ENCODE measurements around the gene FOXI3. TPM values are rescaled to one million over a fixed set of nuclear protein-coding genes. Genes with fewer than 3 reads are reported as not detected.

Gene FOXI3
- total and polyA plus RNA-seq, 4 donors = not detected

- no peak for TF ChIP-seq REST (IDR thresholded peaks at IDR 0.05)
- TF ChIP-seq JUND (IDR thresholded peaks at IDR 0.05) = no peak
These were observed 9.0 kb downstream of the FOXI3 start (continued) for GRCh38 chr2:88443353-88443938.

GRCh38 chr2:88442473-88442872, 10.0 kb downstream of the FOXI3 start:
- H3K36me3 ChIP-seq (ENCODE audit: control insufficient read depth in 4 of 4, insufficient read depth in 3 of 4, low read depth in 1 of 4, low read length in 3 of 4) = no peaks in the 10 kb centered on the region
- peaks cover 0 to 4% (median 0%) of the 10 kb centered on the region in 4 donors for H3K27me3 ChIP-seq (ENCODE audit: control insufficient read depth in 4 of 4, insufficient read depth in 4 of 4, low read length in 3 of 4)
- DNase-seq (ENCODE audit: low spot score) = no peak
- WGBS = 84% methylated on average over 4 of the region's 4 CpGs
- H3K4me1 ChIP-seq (ENCODE audit: control insufficient read depth in 4 of 4, insufficient read depth in 4 of 4, low read length in 3 of 4) = no peaks in the 10 kb centered on the region
- TF ChIP-seq TAF1 (conservative IDR thresholded peaks at IDR 0.05) (no peak), FOXA1 (IDR thresholded peaks at IDR 0.05) (no peak), FOXA2 (IDR thresholded peaks at IDR 0.05) (no peak), GABPA (IDR thresholded peaks at IDR 0.05 in 1 of 2, conservative IDR thresholded peaks at IDR 0.05 in 1 of 2) (no peak), EGR1 (IDR thresholded peaks at IDR 0.05; ENCODE audit: low read depth in 2 of 2) (no peak), NR2F2 (IDR thresholded peaks at IDR 0.05) (no peak), HNF4A (conservative IDR thresholded peaks at IDR 0.05) (no peak), ATF3 (IDR thresholded peaks at IDR 0.05) (no peak), RAD21 (IDR thresholded peaks at IDR 0.05) (no peak), RXRA (IDR thresholded peaks at IDR 0.05) (no peak), JUND (IDR thresholded peaks at IDR 0.05) (no peak)
- H3K4me3 ChIP-seq (ENCODE audit: low read depth in 1 of 3, low read length in 3 of 3) = no peak overlapping the region
- H3K9ac ChIP-seq (ENCODE audit: low read depth in 1 of 2, low read length in 2 of 2) = no peak overlapping the region
- H3K27ac ChIP-seq (ENCODE audit: low read depth in 1 of 2, low read length in 2 of 2) = no peak overlapping the region
- no peaks in the 10 kb centered on the region for H3K9me3 ChIP-seq (ENCODE audit: control insufficient read depth in 4 of 4, low read length in 3 of 4)

- no peak overlapping the region for H3K27ac ChIP-seq (ENCODE audit: low read depth in 1 of 2, low read length in 2 of 2)
- peaks cover 0 to 4% (median 0%) of the 10 kb centered on the region in 4 donors for H3K27me3 ChIP-seq (ENCODE audit: control insufficient read depth in 4 of 4, insufficient read depth in 4 of 4, low read length in 3 of 4)
- no peaks in the 10 kb centered on the region for H3K36me3 ChIP-seq (ENCODE audit: control insufficient read depth in 4 of 4, insufficient read depth in 3 of 4, low read depth in 1 of 4, low read length in 3 of 4)
- H3K9me3 ChIP-seq (ENCODE audit: control insufficient read depth in 4 of 4, low read length in 3 of 4) = no peaks in the 10 kb centered on the region
- DNase-seq (ENCODE audit: low spot score) = no peak
- no peak overlapping the region for H3K4me3 ChIP-seq (ENCODE audit: low read depth in 1 of 3, low read length in 3 of 3)
- 87% methylated on average over 5 of the region's 5 CpGs for WGBS
- H3K9ac ChIP-seq (ENCODE audit: low read depth in 1 of 2, low read length in 2 of 2) = no peak overlapping the region
- H3K4me1 ChIP-seq (ENCODE audit: control insufficient read depth in 4 of 4, insufficient read depth in 4 of 4, low read length in 3 of 4) = no peaks in the 10 kb centered on the region
- no peak for TF ChIP-seq HNF4A (conservative IDR thresholded peaks at IDR 0.05)
- no peak for TF ChIP-seq YY1 (IDR thresholded peaks at IDR 0.05)
- TF ChIP-seq CTCF (IDR thresholded peaks at IDR 0.05; ENCODE audit: low read depth, low read length, missing input control) = no peak
- TF ChIP-seq EGR1 (IDR thresholded peaks at IDR 0.05; ENCODE audit: low read depth in 2 of 2) = no peak
- TF ChIP-seq RXRA (IDR thresholded peaks at IDR 0.05) = no peak
- TF ChIP-seq RAD21 (IDR thresholded peaks at IDR 0.05) = no peak
- no peak for TF ChIP-seq TAF1 (conservative IDR thresholded peaks at IDR 0.05)
- TF ChIP-seq REST (IDR thresholded peaks at IDR 0.05) = no peak
- TF ChIP-seq FOXA2 (IDR thresholded peaks at IDR 0.05) = no peak
- no peak for TF ChIP-seq SP1 (IDR thresholded peaks at IDR 0.05)
- no peak for TF ChIP-seq NR2F2 (IDR thresholded peaks at IDR 0.05)
- no peak for TF ChIP-seq FOXA1 (IDR thresholded peaks at IDR 0.05)
- TF ChIP-seq ATF3 (IDR thresholded peaks at IDR 0.05) = no peak
- no peak for TF ChIP-seq ZBTB33 (IDR thresholded peaks at IDR 0.05)
- no peak for TF ChIP-seq JUND (IDR thresholded peaks at IDR 0.05)
- no peak for TF ChIP-seq GABPA (IDR thresholded peaks at IDR 0.05 in 1 of 2, conservative IDR thresholded peaks at IDR 0.05 in 1 of 2)
- no peak for TF ChIP-seq MAX (IDR thresholded peaks at IDR 0.05)
These were observed 10.4 kb downstream of the FOXI3 start for GRCh38 chr2:88442061-88442460.

Measured in liver (tissue), 9 donors.